ENCODE measurements around the gene SERPINA4. TPM values are rescaled to one million over a fixed set of nuclear protein-coding genes. Genes with fewer than 3 reads are reported as not detected.
A peak's percentile ranks its signal among the peaks of the same experiment; 100 is the strongest.

The SERPINA4 gene
- total and polyA plus RNA-seq, 2 of the 13 experiments (the other 11 are each of a cell fraction or from before 2014, with no cell fraction given), result 39.1 to 57.8 TPM

DNA sequence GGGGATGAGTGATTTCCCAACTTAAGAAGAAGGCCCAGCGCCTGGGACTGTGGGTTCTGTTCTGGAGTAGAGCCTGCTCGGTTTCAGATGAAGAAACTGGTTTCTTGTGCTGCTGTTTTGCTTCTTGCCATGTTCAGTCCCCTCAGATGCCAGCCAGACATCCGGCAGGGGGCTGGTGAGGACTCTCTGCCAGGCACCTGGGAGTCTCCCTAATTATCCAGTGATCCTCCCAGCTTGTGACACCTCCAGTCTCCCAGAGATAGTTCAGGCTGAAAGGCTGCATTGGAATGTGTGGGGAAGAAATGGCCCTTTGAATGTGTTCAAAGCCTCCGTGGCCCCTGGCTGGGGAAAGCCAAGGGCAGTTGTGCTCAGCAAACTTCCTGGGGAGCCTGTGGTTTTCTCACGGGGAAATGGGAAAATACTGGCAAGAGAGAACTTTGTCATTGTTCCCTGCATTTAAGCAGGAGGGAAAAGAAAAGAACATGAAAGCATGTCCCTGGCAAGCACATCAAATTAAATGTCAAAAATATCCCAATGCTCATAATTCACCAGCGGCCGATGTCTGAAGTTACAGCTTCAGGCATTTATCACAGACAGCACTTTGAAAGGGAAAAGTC, 43.5 kb upstream of the SERPINA4 start (continued):
- TF ChIP-seq KDM1A (CRISPR knock-in tag; IDR thresholded peaks at IDR 0.05) (no peak), CHCHD3 (CRISPR knock-in tag; IDR thresholded peaks at IDR 0.05) (no peak), CHD2 (IDR thresholded peaks at IDR 0.05; ENCODE audit: low read depth, low read length) (no peak), SRF (IDR thresholded peaks at IDR 0.05; ENCODE audit: low read depth, low read length) (no peak), ATF7 (IDR thresholded peaks at IDR 0.05) (no peak), ATF7 (CRISPR knock-in tag; IDR thresholded peaks at IDR 0.05) (no peak), ZNF124 (CRISPR knock-in tag; IDR thresholded peaks at IDR 0.05) (no peak), HOXA5 (CRISPR knock-in tag; IDR thresholded peaks at IDR 0.05) (no peak), TCF7 (IDR thresholded peaks at IDR 0.05; ENCODE audit: low read depth) (peak; percentile 84), ZC3H13 (CRISPR knock-in tag; IDR thresholded peaks at IDR 0.05) (no peak), ZNF510 (CRISPR knock-in tag; IDR thresholded peaks at IDR 0.05; ENCODE audit: low read depth) (no peak), ZNF891 (CRISPR knock-in tag; IDR thresholded peaks at IDR 0.05) (0 out of 2 replicates have a peak, but pooled peaks have one; percentile 24), FOXA3 (CRISPR knock-in tag; IDR thresholded peaks at IDR 0.05) (peak; percentile 31; the same call in 1 of the 2 replicates)
- TF ChIP-seq, protein P1, sequence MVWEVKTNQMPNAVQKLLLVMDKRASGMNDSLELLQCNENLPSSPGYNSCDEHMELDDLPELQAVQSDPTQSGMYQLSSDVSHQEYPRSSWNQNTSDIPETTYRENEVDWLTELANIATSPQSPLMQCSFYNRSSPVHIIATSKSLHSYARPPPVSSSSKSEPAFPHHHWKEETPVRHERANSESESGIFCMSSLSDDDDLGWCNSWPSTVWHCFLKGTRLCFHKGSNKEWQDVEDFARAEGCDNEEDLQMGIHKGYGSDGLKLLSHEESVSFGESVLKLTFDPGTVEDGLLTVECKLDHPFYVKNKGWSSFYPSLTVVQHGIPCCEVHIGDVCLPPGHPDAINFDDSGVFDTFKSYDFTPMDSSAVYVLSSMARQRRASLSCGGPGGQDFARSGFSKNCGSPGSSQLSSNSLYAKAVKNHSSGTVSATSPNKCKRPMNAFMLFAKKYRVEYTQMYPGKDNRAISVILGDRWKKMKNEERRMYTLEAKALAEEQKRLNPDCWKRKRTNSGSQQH (CRISPR knock-in tag; IDR thresholded peaks at IDR 0.05; ENCODE audit: low read depth), result no peak
- TF ChIP-seq, protein P2, sequence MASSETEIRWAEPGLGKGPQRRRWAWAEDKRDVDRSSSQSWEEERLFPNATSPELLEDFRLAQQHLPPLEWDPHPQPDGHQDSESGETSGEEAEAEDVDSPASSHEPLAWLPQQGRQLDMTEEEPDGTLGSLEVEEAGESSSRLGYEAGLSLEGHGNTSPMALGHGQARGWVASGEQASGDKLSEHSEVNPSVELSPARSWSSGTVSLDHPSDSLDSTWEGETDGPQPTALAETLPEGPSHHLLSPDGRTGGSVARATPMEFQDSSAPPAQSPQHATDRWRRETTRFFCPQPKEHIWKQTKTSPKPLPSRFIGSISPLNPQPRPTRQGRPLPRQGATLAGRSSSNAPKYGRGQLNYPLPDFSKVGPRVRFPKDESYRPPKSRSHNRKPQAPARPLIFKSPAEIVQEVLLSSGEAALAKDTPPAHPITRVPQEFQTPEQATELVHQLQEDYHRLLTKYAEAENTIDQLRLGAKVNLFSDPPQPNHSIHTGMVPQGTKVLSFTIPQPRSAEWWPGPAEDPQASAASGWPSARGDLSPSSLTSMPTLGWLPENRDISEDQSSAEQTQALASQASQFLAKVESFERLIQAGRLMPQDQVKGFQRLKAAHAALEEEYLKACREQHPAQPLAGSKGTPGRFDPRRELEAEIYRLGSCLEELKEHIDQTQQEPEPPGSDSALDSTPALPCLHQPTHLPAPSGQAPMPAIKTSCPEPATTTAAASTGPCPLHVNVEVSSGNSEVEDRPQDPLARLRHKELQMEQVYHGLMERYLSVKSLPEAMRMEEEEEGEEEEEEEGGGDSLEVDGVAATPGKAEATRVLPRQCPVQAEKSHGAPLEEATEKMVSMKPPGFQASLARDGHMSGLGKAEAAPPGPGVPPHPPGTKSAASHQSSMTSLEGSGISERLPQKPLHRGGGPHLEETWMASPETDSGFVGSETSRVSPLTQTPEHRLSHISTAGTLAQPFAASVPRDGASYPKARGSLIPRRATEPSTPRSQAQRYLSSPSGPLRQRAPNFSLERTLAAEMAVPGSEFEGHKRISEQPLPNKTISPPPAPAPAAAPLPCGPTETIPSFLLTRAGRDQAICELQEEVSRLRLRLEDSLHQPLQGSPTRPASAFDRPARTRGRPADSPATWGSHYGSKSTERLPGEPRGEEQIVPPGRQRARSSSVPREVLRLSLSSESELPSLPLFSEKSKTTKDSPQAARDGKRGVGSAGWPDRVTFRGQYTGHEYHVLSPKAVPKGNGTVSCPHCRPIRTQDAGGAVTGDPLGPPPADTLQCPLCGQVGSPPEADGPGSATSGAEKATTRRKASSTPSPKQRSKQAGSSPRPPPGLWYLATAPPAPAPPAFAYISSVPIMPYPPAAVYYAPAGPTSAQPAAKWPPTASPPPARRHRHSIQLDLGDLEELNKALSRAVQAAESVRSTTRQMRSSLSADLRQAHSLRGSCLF (CRISPR knock-in tag; IDR thresholded peaks at IDR 0.05; ENCODE audit: borderline replicate concordance), result no peak
- TF ChIP-seq, protein P3, sequence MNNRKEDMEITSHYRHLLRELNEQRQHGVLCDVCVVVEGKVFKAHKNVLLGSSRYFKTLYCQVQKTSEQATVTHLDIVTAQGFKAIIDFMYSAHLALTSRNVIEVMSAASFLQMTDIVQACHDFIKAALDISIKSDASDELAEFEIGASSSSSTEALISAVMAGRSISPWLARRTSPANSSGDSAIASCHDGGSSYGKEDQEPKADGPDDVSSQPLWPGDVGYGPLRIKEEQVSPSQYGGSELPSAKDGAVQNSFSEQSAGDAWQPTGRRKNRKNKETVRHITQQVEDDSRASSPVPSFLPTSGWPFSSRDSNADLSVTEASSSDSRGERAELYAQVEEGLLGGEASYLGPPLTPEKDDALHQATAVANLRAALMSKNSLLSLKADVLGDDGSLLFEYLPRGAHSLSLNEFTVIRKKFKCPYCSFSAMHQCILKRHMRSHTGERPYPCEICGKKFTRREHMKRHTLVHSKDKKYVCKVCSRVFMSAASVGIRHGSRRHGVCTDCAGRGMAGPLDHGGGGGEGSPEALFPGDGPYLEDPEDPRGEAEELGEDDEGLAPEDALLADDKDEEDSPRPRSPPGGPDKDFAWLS (CRISPR knock-in tag; IDR thresholded peaks at IDR 0.05; ENCODE audit: borderline replicate concordance), result no peak
- TF ChIP-seq, protein P4, sequence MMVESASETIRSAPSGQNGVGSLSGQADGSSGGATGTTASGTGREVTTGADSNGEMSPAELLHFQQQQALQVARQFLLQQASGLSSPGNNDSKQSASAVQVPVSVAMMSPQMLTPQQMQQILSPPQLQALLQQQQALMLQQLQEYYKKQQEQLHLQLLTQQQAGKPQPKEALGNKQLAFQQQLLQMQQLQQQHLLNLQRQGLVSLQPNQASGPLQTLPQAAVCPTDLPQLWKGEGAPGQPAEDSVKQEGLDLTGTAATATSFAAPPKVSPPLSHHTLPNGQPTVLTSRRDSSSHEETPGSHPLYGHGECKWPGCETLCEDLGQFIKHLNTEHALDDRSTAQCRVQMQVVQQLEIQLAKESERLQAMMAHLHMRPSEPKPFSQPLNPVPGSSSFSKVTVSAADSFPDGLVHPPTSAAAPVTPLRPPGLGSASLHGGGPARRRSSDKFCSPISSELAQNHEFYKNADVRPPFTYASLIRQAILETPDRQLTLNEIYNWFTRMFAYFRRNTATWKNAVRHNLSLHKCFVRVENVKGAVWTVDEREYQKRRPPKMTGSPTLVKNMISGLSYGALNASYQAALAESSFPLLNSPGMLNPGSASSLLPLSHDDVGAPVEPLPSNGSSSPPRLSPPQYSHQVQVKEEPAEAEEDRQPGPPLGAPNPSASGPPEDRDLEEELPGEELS (CRISPR knock-in tag; IDR thresholded peaks at IDR 0.05), result peak; percentile 77
- TF ChIP-seq, protein P5, sequence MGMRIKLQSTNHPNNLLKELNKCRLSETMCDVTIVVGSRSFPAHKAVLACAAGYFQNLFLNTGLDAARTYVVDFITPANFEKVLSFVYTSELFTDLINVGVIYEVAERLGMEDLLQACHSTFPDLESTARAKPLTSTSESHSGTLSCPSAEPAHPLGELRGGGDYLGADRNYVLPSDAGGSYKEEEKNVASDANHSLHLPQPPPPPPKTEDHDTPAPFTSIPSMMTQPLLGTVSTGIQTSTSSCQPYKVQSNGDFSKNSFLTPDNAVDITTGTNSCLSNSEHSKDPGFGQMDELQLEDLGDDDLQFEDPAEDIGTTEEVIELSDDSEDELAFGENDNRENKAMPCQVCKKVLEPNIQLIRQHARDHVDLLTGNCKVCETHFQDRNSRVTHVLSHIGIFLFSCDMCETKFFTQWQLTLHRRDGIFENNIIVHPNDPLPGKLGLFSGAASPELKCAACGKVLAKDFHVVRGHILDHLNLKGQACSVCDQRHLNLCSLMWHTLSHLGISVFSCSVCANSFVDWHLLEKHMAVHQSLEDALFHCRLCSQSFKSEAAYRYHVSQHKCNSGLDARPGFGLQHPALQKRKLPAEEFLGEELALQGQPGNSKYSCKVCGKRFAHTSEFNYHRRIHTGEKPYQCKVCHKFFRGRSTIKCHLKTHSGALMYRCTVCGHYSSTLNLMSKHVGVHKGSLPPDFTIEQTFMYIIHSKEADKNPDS (CRISPR knock-in tag; IDR thresholded peaks at IDR 0.05), result no peak

All from HepG2 (cell line).